GM12892 (cell line): ENCODE results near the gene PRLR.

Experiments
- POLR2A ChIP-seq: IDR thresholded peaks from 2 replicates; pipeline ENCODE4 v1.6.1; 2011; ENCODE audit warnings: low read depth, low read length, control low read depth
- POLR2AphosphoS5 ChIP-seq: IDR thresholded peaks from 2 replicates; pipeline ENCODE4 v1.6.1; 2011; ENCODE audit warnings: low read depth, low read length, control low read depth
- TAF1 ChIP-seq: IDR thresholded peaks from 2 replicates; pipeline ENCODE4 v1.6.1; 2011; ENCODE audit warnings: low read depth, mild to moderate bottlenecking, control low read depth, low read length, borderline replicate concordance

GRCh38 chr5:35012796-35013195 is 217.5 kb downstream of the PRLR start:
- no peak for TF ChIP-seq POLR2A
- TF ChIP-seq POLR2AphosphoS5 = no peak
- no peak for TF ChIP-seq TAF1
